GM19463 (cell line): ENCODE results near the gene ADCY10.
"Not testable (repeated sequence)": the region's sequence is repeated elsewhere in the genome, so short reads cannot be mapped to it uniquely, and the experiment has no call there.

Source experiments
- ATAC-seq: cut with Tn5 transposase; IDR thresholded peaks from one replicate; pipeline ENCODE4 v1.9.1; 2021; ENCODE audit warnings: mild to moderate bottlenecking, moderate library complexity; ENCODE audit not compliant: unreplicated experiment

ADCY10 gene

GRCh38 chr1:167893798-167894197 is 20.1 kb downstream of the ADCY10 start:
- no peak for ATAC-seq

- ATAC-seq = no peak
Measured at GRCh38 chr1:167890400-167890799, 23.5 kb downstream of the ADCY10 start.

- ATAC-seq = not testable (repeated sequence)
Measured at GRCh38 chr1:167887187-167887586, 26.7 kb downstream of the ADCY10 start.

GRCh38 chr1:167882376-167882775 is 31.6 kb downstream of the ADCY10 start:
- ATAC-seq = no peak

GRCh38 chr1:167881786-167882185 is 32.1 kb downstream of the ADCY10 start:
- ATAC-seq = no peak

- no peak for ATAC-seq
Measured at GRCh38 chr1:167881069-167881468, 32.9 kb downstream of the ADCY10 start.

- no peak for ATAC-seq
Measured at GRCh38 chr1:167880580-167881021, 33.3 kb downstream of the ADCY10 start.

- ATAC-seq = no peak
Measured at GRCh38 chr1:167879508-167879907, 34.4 kb downstream of the ADCY10 start.

GRCh38 chr1:167878372-167879160 is 35.4 kb downstream of the ADCY10 start:
- ATAC-seq = no peak

GRCh38 chr1:167876597-167877175 is 37.2 kb downstream of the ADCY10 start:
- no peak for ATAC-seq

GRCh38 chr1:167871331-167871730 is 42.6 kb downstream of the ADCY10 start:
- no peak for ATAC-seq

- not testable (repeated sequence) for ATAC-seq
Measured at GRCh38 chr1:167869157-167870001, 44.6 kb downstream of the ADCY10 start.

GRCh38 chr1:167866739-167867414 is 47.1 kb downstream of the ADCY10 start:
- not testable (repeated sequence) for ATAC-seq

- ATAC-seq = not testable (repeated sequence)
Measured at GRCh38 chr1:167866326-167866725, 47.6 kb downstream of the ADCY10 start.

GRCh38 chr1:167865804-167866308 is 48.1 kb downstream of the ADCY10 start:
- not testable (repeated sequence) for ATAC-seq

- ATAC-seq = not testable (repeated sequence)
Measured at GRCh38 chr1:167865193-167865592, 48.7 kb downstream of the ADCY10 start.

- no peak for ATAC-seq
Measured at GRCh38 chr1:167864392-167865032, 49.4 kb downstream of the ADCY10 start.

GRCh38 chr1:167863921-167864279 is 50.0 kb downstream of the ADCY10 start:
- no peak for ATAC-seq

GRCh38 chr1:167863191-167863920 is 50.6 kb downstream of the ADCY10 start:
- ATAC-seq = not testable (repeated sequence)
